HEK293 (cell line): ENCODE results near the gene CTNNA2.

ENCODE experiments used
- CTCF ChIA-PET: fragments of 350-600 bp; formaldehyde crosslinking; extraction: SDS; loops from one replicate; lab custom pipeline; 2021; ENCODE audit warnings: antibody characterized with exemption; lab: Yijun Ruan, JAX
- POLR2A ChIA-PET: fragments of 300-600 bp; formaldehyde crosslinking; extraction: SDS; loops from one replicate; lab custom pipeline; 2020; ENCODE audit warnings: antibody characterized with exemption, inconsistent platforms; lab: Yijun Ruan, JAX
- H3K27ac ChIP-seq: fragments of 200-500 bp; sonication (Bioruptor generic); 2 replicates; pipeline ENCODE4 v1.5.1; 2014; ENCODE audit warnings: low read depth, low read length, control low read depth, inconsistent platforms; ENCODE audit errors: extremely low read depth
- H3K36me3 ChIP-seq, 2 experiments: fragments of 200-500 bp in 1 of 2; sonication (Bioruptor generic) in 1 of 2; 1 replicate in 1 of 2; 2 replicates in 1 of 2; pipeline ENCODE4 v1.5.1; 2014 to 2017; ENCODE audit warnings: inconsistent platforms in 2 of 2, low read length in 2 of 2; ENCODE audit not compliant: control insufficient read depth in 2 of 2, insufficient read depth in 1 of 2
- H3K4me1 ChIP-seq: fragments of 200-500 bp; sonication (Bioruptor generic); 2 replicates; pipeline ENCODE4 v1.5.1; 2014; ENCODE audit warnings: mild to moderate bottlenecking, low read length, inconsistent platforms; ENCODE audit not compliant: control insufficient read depth, insufficient read depth
- H3K4me3 ChIP-seq: 2 replicates; pipeline ENCODE4 v1.5.1; 2011; ENCODE audit warnings: low read depth, mild to moderate bottlenecking, control low read depth, low read length, moderate library complexity
- H3K9me3 ChIP-seq: fragments of 200-500 bp; sonication (Bioruptor generic); 2 replicates; pipeline ENCODE4 v1.5.1; 2014; ENCODE audit warnings: low read depth, low read length, inconsistent platforms; ENCODE audit not compliant: control insufficient read depth, insufficient read depth
- ATF2 ChIP-seq: fragments of 450-650 bp; formaldehyde crosslinking; IDR thresholded peaks from 2 replicates; pipeline ENCODE4 v1.5.1; 2016; ENCODE audit warnings: missing biosample characterization, missing genetic modification characterization, low read depth
- GLI2 ChIP-seq: fragments of 450-650 bp; formaldehyde crosslinking; IDR thresholded peaks from 2 replicates; pipeline ENCODE4; 2017; ENCODE audit warnings: missing biosample characterization, missing genetic modification characterization, low read depth, borderline replicate concordance
- KLF1 ChIP-seq: fragments of 450-650 bp; formaldehyde crosslinking; IDR thresholded peaks from 2 replicates; pipeline ENCODE4 v1.5.1; 2016; ENCODE audit warnings: missing biosample characterization, missing genetic modification characterization
- SCRT2 ChIP-seq: fragments of 450-650 bp; formaldehyde crosslinking; IDR thresholded peaks from 2 replicates; pipeline ENCODE4 v1.5.1; 2016; ENCODE audit warnings: missing biosample characterization, missing genetic modification characterization
- TRIM28 ChIP-seq: IDR thresholded peaks from 2 replicates; pipeline ENCODE4 v1.6.1; 2011; ENCODE audit warnings: low read length, control low read depth, borderline replicate concordance
- YY1 ChIP-seq: fragments of 450-650 bp; formaldehyde crosslinking; IDR thresholded peaks from 2 replicates; pipeline ENCODE4 v1.5.1; 2018; ENCODE audit warnings: missing biosample characterization, missing genetic modification characterization
- YY2 ChIP-seq: fragments of 450-650 bp; formaldehyde crosslinking; IDR thresholded peaks from 2 replicates; pipeline ENCODE4 v1.5.1; 2016; ENCODE audit warnings: missing biosample characterization, missing genetic modification characterization
- ZBTB11 ChIP-seq: fragments of 450-650 bp; formaldehyde crosslinking; conservative IDR thresholded peaks from 2 replicates; pipeline ENCODE4 v1.5.1; 2016; ENCODE audit warnings: low read depth, missing biosample characterization, missing genetic modification characterization
- ZBTB21 ChIP-seq: fragments of 450-650 bp; formaldehyde crosslinking; IDR thresholded peaks from 2 replicates; pipeline ENCODE4 v1.5.1; 2017; ENCODE audit warnings: missing biosample characterization, missing genetic modification characterization
- ZNF146 ChIP-seq: fragments of 450-650 bp; formaldehyde crosslinking; IDR thresholded peaks from 2 replicates; pipeline ENCODE4 v1.5.1; 2016; ENCODE audit warnings: missing biosample characterization, missing genetic modification characterization
- ZNF19 ChIP-seq: fragments of 450-650 bp; formaldehyde crosslinking; IDR thresholded peaks from 2 replicates; pipeline ENCODE4; 2016; ENCODE audit warnings: missing biosample characterization, missing genetic modification characterization, low read depth
- ZNF221 ChIP-seq: fragments of 450-650 bp; formaldehyde crosslinking; IDR thresholded peaks from 2 replicates; pipeline ENCODE4 v1.5.1; 2017; ENCODE audit warnings: missing biosample characterization, missing genetic modification characterization, borderline replicate concordance
- ZNF26 ChIP-seq: fragments of 450-650 bp; formaldehyde crosslinking; IDR thresholded peaks from 2 replicates; pipeline ENCODE4 v1.5.1; 2016; ENCODE audit warnings: missing biosample characterization, missing genetic modification characterization
- ZNF335 ChIP-seq: fragments of 450-650 bp; formaldehyde crosslinking; conservative IDR thresholded peaks from 2 replicates; pipeline ENCODE4 v1.5.1; 2016; ENCODE audit warnings: missing biosample characterization, missing genetic modification characterization
- ZNF518A ChIP-seq: fragments of 450-650 bp; formaldehyde crosslinking; conservative IDR thresholded peaks from 2 replicates; pipeline ENCODE4 v1.5.1; 2016; ENCODE audit warnings: low read depth, missing biosample characterization, missing genetic modification characterization
- ZNF544 ChIP-seq: fragments of 450-650 bp; formaldehyde crosslinking; IDR thresholded peaks from 2 replicates; pipeline ENCODE4 v1.5.0; 2017; ENCODE audit warnings: missing biosample characterization, missing genetic modification characterization
- ZNF585B ChIP-seq: fragments of 450-650 bp; formaldehyde crosslinking; IDR thresholded peaks from 2 replicates; pipeline ENCODE4 v1.5.1; 2016; ENCODE audit warnings: missing biosample characterization, missing genetic modification characterization
- ZNF596 ChIP-seq: fragments of 450-650 bp; IDR thresholded peaks from 2 replicates; pipeline ENCODE4 v1.5.0; 2018; ENCODE audit warnings: missing biosample characterization, mild to moderate bottlenecking, missing genetic modification characterization, moderate library complexity
- ZNF654 ChIP-seq: fragments of 450-650 bp; formaldehyde crosslinking; IDR thresholded peaks from 2 replicates; pipeline ENCODE4 v1.5.1; 2016; ENCODE audit warnings: low read depth, missing biosample characterization, missing genetic modification characterization

The CTNNA2 gene

GRCh38 chr2:80209458-80209857 is 696.6 kb downstream of the CTNNA2 start:
- no peaks in the 10 kb centered on the region for H3K9me3 ChIP-seq
- H3K4me1 ChIP-seq, result no peaks in the 10 kb centered on the region
- TF ChIP-seq SCRT2 (tag by site-specific recombination) (no peak), TRIM28 (no peak), ATF2 (tag by site-specific recombination) (no peak), ZNF19 (no peak), KLF1 (tag by site-specific recombination) (no peak), ZNF544 (no peak), ZNF596 (no peak), ZBTB11 (tag by site-specific recombination) (no peak), YY2 (tag by site-specific recombination) (no peak), ZNF335 (no peak), ZBTB21 (tag by site-specific recombination) (no peak), GLI2 (tag by site-specific recombination) (no peak), ZNF26 (tag by site-specific recombination) (no peak), ZNF585B (tag by site-specific recombination) (no peak), YY1 (tag by site-specific recombination) (no peak), ZNF146 (tag by site-specific recombination) (no peak), ZNF221 (tag by site-specific recombination) (no peak), ZNF518A (tag by site-specific recombination) (no peak), ZNF654 (no peak)
- no peak overlapping the region for H3K27ac ChIP-seq
- no peak overlapping the region for H3K4me3 ChIP-seq
- no peaks in the 10 kb centered on the region for H3K36me3 ChIP-seq
- POLR2A ChIA-PET, result no interaction called here
- CTCF ChIA-PET, result no interaction called here
